ENCODE measurements around the gene PKP2. TPM values are rescaled to one million over a fixed set of nuclear protein-coding genes. Genes with fewer than 3 reads are reported as not detected.
"Not testable (repeated sequence)": the region's sequence is repeated elsewhere in the genome, so short reads cannot be mapped to it uniquely, and the experiment has no call there.

Gene PKP2
- total RNA-seq, 1 experiment from 2014 or later: 12.9 TPM

DNA sequence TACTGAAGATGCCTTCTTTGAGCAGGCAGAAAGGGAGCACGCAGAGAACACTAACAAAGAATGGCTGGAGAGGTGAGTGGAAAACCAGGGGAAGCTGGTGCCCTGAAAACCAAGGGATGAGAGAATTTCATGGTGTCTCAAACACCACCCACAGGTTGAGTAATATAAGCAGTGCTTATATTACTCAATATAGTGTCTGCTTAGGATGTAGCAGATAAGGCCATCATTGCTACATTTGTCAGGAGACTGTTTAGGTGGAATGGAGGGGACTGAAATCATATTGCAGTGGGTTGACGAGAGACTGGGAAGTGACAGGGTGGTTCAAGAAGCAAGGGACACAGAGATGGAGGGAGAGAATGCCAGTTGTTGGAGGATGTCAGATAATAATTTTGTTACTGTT is 20.6 kb downstream of the PKP2 start:
- in situ Hi-C loops (cut with HindIII; ENCODE audit: low pct_unique_long_range_greater_than_20kb, low sequenced_read_pairs): no loop called here
- DNase-seq (ENCODE audit: low read depth): no peak

DNA sequence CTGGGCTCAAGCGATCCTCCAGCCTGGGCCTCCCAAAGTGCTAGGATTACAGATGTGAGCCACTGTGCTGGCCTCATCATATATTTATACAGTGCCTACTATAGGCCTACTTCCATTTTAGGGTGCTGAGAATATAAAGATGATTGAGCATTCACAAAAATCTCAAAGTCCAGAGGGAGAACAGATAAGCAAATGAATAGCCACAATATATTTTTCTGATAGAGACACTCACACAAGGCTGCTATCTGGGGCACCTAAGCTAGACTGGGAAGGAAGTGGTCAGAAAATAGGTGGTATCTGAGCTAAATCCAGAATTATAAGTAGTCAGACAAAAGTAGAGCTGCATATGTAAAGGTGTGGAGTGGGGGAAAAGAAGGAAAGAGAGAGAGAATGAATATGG is 21.6 kb downstream of the PKP2 start:
- no peak for DNase-seq (ENCODE audit: low read depth)
- in situ Hi-C loops (cut with HindIII; ENCODE audit: low pct_unique_long_range_greater_than_20kb, low sequenced_read_pairs): no loop called here

DNA sequence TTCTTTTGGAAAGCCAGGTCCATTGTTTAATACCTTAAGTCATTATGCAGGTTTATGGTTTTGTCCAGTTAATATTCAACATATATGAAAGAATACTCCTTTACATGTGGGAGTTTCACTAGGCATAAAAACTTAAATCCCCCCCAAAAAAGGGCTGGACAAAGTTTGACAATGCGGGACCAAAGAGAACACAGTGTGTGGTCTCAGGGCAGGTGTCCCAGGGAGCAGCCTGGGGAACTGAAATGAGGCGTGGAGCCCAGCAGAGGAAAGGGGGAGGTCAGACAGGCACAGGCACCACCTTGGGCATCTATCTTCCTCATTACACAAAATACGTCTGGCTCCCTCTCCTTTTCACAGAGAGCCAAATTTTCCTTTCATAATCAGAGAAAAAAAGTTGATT is 22.5 kb downstream of the PKP2 start:
- in situ Hi-C loops (cut with HindIII; ENCODE audit: low pct_unique_long_range_greater_than_20kb, low sequenced_read_pairs): no loop called here
- no peak for DNase-seq (ENCODE audit: low read depth)

DNA sequence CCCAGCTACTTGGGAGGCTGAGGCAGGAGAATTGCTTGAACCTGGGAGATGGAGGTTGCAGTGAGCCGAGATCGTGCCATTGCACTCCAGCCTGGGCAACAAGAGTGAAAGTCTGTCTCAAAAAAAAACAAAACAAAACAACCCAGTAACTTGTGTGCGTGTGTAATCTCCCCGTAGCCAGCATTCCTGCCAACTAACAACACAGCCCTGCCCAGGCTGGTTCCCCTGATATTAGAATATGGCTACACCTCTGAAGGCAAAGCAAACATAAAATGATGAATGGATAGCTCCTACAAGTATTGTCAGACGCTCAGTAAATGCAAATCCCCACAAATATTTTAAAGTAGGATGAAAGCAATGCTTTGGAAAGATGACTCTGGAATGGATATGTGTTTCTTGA is 24.2 kb downstream of the PKP2 start:
- DNase-seq (ENCODE audit: low read depth); in situ Hi-C loops (cut with HindIII; ENCODE audit: low pct_unique_long_range_greater_than_20kb, low sequenced_read_pairs): not testable (repeated sequence)

DNA sequence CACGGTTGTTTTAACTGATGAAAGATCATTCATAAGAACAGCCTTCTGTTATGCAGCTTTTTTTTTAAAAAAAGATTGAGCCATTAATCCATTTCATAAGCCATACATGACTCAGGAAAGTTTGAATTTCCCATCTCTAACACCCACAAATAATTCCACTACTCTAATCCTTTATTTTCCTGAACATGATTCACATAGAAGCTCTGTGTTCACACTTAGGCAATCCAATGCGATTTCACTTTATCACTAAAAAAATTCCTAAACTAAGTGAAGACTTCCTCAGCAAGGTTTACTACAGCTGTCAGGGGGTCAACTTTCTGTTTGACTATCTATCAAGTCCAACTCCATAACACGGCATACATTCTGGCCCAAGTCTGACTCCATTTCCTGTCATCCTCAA is 25.9 kb downstream of the PKP2 start:
- in situ Hi-C loops (cut with HindIII; ENCODE audit: low pct_unique_long_range_greater_than_20kb, low sequenced_read_pairs): no loop called here
- no peak for DNase-seq (ENCODE audit: low read depth)

DNA sequence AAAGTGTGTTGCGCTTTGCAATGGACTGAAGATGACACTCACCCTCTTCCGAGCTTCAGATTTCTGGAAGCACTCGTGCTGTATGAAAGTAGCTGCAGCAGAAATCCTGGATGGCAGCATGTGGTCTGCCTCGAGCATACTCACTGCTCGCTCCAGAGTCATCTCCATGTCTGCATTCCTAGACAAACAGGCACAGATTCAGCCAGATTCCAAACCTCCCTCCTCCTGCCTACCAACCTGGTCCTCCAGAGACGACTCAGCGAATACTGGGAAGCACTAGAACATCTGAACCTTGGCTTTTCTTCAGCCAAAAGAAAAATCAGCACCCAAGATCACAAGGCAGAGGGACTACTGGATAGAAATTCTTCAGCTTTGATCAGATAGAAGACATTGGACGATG is 27.7 kb downstream of the PKP2 start:
- DNase-seq (ENCODE audit: low read depth): no peak
- in situ Hi-C loops (cut with HindIII; ENCODE audit: low pct_unique_long_range_greater_than_20kb, low sequenced_read_pairs): no loop called here

DNA sequence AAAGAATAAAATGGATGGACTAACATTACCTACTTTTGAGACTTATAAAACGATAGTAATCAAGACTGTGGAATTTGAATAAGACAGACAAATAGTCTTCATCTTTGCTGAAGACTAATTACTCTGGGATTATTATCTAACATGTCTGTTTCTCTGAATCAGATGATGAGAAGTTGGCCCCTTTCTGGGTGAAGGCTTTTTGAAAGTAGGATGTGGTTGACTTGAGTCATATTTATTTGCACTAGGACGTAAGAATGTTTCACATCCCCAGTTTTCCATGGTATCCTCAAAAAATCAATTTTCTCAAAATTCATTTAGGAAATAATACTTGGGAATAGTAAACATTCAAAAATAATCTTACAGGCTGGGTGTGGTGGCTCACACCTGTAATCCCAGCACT is 31.8 kb downstream of the PKP2 start:
- in situ Hi-C loops (cut with HindIII; ENCODE audit: low pct_unique_long_range_greater_than_20kb, low sequenced_read_pairs): no loop called here
- DNase-seq (ENCODE audit: low read depth): no peak

DNA sequence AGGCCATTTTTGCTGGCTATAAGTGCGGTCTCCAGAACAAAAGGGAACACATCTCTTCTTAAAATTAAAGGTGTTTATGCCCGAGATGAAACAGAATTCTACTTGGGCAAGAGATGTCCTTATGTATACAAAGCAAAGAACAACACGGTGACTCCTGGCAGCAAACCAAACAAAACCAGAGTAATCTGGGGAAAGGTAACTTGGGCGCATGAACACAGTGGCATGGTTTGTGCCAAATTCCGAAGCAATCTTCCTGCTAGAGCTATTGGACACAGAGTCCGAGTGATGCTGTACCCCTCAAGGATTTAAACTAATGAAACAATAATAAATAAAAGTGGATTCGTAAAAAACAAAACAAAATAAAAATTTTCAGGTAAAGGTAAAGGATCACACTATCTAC is 33.4 kb downstream of the PKP2 start:
- in situ Hi-C loops (cut with HindIII; ENCODE audit: low pct_unique_long_range_greater_than_20kb, low sequenced_read_pairs): no loop called here
- no peak for DNase-seq (ENCODE audit: low read depth)

DNA sequence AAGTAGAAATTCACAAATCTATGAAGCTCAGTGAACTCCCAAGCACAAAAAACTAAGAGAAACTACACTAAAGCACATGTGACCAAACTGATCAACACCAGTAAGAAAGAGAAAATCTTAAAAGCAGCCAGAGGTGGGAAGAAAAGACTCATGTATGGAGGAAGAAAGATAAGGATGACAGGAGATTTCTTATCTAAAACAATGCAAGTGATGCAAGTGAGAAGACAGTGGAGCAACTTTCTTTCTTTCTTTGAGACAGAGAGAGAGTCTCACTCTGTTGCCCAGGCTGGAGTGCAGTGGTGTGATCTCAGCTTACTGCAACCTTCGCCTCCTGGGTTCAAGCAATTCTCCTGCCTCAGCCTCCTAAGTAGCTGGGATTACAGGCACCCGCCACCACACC is 34.9 kb downstream of the PKP2 start:
- in situ Hi-C loops (cut with HindIII; ENCODE audit: low pct_unique_long_range_greater_than_20kb, low sequenced_read_pairs); DNase-seq (ENCODE audit: low read depth): not testable (repeated sequence)

DNA sequence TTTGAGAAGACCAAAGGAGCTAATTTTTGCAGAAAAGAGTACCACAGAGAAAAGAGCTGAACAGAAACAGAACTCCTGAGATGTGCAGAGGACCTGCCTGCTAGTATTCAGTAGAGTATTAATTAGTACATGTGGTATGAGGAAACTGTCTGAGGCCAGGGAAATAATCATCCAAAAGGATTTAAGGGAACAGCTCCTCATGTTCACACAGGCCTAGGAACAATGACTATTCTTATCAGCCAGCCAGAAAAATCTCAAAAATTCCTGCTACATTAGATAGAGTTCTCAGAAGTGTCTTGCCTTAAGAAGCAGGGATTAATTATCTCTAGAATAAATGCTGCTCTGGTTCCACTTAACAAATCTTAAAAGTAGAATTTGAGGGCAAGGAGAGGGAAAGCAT is 36.4 kb downstream of the PKP2 start:
- in situ Hi-C loops (cut with HindIII; ENCODE audit: low pct_unique_long_range_greater_than_20kb, low sequenced_read_pairs): no loop called here
- DNase-seq (ENCODE audit: low read depth): no peak

DNA sequence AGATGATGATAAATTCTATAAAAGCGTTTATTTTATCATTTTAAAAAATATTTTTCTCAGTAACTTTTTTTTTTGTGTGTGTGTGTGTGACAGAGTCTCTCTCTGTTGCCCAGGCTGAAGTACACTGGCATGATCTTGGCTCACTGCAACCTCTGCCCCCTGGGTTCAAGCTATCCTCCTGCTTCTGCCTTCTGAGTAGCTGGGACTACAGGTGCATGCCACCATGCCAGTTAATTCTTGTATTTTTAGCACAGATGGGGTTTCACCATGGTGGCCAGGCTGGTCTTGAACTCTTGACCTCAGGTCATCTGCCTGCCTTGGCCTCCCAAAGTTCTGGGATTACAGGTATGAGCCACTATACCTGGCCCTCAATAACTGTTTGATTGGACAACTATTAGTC is 37.2 kb downstream of the PKP2 start:
- no peak for DNase-seq (ENCODE audit: low read depth)
- in situ Hi-C loops (cut with HindIII; ENCODE audit: low pct_unique_long_range_greater_than_20kb, low sequenced_read_pairs): no loop called here

DNA sequence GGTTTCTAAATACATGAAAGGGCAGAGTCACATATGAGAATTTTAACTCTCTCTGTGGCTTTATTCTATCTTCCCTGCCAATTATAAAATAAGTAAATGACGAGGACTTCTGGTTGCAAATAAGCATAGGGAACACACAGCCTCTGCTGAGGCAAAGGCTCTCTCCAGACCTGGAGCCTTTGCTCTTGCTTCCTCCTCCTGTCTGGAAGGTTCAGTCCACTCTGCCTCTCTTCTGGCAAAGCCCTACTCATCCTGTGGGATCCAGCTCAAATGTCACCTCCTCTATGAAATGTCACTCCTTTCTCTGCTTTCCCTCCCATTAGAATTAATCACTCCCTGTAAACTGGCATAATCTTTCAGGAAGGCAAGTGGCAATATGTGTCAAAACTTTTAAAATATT is 41.9 kb downstream of the PKP2 start:
- DNase-seq (ENCODE audit: low read depth): no peak
- in situ Hi-C loops (cut with HindIII; ENCODE audit: low pct_unique_long_range_greater_than_20kb, low sequenced_read_pairs): no loop called here

DNA sequence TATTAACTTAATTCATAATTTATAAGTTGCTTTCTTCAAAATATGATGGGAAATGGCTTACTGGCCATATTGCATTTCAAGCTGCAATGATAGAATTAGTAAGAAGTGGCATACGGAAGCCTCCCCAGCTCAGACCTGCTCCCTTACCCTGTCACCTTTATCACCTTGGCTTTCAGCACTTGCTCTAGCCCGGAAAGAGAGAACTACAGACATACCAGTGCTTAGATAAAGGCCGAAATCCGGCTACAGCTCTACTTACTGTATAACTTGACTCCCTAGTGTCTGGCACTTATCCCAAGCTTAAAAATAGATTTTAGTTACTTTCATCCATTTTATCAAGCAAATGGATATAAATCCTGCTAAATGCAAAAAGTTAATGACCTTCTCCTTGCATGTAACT is 42.5 kb downstream of the PKP2 start:
- in situ Hi-C loops (cut with HindIII; ENCODE audit: low pct_unique_long_range_greater_than_20kb, low sequenced_read_pairs): no loop called here
- DNase-seq (ENCODE audit: low read depth): no peak

DNA sequence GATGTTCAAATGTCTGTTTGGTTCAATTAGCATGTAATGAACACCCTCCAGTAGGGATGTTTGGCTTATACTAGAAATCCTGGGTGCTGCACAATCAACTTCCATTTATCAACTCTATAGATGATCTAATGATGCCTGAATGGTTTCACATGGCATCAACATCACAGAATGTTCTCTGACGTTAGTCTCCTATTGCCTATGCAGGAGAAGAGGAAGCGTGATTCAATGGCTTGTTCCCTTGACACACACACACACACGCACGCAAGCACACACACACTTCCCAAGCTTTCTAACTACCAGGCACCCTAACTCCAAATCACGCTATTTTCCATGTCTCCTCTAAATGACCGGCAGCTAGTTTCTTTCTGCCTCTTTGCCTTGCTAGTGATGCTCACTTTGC is 49.3 kb downstream of the PKP2 start:
- in situ Hi-C loops (cut with HindIII; ENCODE audit: low pct_unique_long_range_greater_than_20kb, low sequenced_read_pairs): no loop called here
- no peak for DNase-seq (ENCODE audit: low read depth)

DNA sequence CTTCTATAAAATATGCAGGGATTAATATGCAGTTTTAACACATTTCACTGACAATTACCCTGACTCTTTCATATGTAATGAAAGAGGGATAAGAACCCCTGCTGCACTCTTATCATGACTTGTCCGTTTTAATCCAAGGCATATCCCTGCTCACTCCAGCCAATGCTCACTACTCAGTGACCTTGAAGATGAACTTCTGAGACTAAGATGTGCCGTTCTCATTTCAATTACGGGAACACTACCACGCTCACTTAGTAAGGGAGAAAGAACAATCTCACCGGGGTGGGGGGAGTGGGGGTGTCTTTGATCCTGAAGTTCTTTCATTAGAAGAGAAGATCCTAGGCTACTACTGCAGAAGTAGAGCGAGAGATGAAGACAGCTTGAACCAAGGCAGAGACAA is 50.5 kb downstream of the PKP2 start:
- DNase-seq (ENCODE audit: low read depth): no peak
- in situ Hi-C loops (cut with HindIII; ENCODE audit: low pct_unique_long_range_greater_than_20kb, low sequenced_read_pairs): no loop called here

DNA sequence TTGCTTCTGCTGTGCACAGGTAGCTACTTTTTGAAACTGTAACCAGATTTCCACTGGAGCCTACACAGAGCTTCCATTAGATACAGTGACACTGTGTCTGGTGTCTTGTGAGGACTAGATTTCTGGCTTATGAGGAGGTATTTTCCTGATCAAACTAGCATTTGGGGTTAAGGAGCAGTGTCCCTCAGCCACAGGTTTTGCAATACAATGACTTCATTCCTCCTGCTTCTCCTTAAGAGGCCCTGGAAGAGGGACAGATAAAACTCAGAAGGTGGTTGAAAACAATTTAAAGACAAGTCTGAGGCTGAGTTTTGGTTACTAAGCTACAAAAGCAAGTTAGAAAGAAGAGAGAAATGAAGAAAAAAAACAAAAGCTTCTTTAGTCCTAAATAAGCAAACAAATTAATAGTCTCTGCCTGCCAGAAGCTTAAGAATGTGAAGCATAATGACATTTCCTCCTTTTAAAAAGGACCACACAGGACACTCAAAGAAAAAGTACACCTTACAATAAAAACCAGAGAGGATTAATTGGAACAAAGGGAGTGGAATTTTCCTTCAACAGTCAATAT is 53.0 kb downstream of the PKP2 start:
- DNase-seq (ENCODE audit: low read depth): peak; percentile 3

DNA sequence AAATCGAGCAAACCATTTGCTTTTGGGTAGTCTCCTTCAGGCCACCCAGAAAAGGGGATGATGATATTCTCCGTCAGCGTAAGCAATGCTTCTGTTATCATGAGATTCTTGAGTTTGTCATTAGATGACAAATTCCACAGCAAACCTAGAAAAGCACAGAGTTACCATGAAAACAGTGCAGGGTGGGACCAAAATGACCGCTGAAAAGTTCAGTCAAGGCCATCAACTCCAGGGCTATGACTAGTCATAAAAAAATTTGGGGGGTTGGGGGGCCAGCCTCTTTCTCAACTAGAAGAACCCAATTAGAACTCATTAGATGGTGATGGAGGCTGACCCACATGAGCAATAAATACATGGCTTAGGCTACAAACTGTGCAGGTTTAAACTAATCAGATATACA is 55.5 kb downstream of the PKP2 start:
- DNase-seq (ENCODE audit: low read depth): no peak
- in situ Hi-C loops (cut with HindIII; ENCODE audit: low pct_unique_long_range_greater_than_20kb, low sequenced_read_pairs): no loop called here

More for the DNA sequence above, 53.0 kb downstream of the PKP2 start:
- in situ Hi-C loops (cut with HindIII; ENCODE audit: low pct_unique_long_range_greater_than_20kb, low sequenced_read_pairs): no loop called here

DNA sequence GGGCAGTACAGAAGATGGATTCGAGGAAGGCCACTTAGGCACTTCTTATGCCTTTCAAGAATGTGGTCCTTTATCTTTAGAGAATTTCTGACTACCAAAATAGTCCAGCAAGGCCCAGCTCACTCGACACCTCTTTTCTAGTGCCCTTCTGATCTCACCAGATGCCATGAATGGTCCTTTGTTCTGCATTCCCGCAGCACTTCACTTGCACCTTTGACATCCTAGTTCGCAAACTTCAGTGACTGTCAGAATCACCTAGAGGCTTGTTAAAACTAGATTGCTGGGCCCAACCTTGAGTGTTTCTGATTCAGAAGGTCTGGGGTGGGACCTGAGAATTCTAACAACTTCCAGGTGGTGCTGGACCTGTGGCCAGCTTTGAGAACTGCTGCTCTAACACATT is 56.7 kb downstream of the PKP2 start:
- DNase-seq (ENCODE audit: low read depth): no peak
- in situ Hi-C loops (cut with HindIII; ENCODE audit: low pct_unique_long_range_greater_than_20kb, low sequenced_read_pairs): no loop called here

DNA sequence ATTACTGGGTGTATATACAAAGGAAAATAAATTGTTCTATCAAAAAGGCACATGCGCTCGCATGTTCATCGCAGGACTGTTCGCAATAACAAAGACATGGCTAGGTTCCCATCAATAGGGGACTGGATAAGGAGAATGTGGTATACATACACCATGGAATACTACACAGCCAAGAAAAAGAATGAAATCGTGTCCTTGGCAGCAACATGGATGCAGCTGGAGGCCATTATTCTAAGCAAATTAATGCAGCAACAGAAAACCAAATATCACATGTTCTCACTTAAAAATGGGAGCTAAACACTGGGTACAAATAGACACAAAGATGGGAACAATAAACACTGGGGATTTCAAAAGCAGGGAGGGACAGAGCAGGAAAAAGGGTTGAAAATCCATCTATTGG is 58.6 kb downstream of the PKP2 start:
- in situ Hi-C loops (cut with HindIII; ENCODE audit: low pct_unique_long_range_greater_than_20kb, low sequenced_read_pairs): no loop called here
- no peak for DNase-seq (ENCODE audit: low read depth)

DNA sequence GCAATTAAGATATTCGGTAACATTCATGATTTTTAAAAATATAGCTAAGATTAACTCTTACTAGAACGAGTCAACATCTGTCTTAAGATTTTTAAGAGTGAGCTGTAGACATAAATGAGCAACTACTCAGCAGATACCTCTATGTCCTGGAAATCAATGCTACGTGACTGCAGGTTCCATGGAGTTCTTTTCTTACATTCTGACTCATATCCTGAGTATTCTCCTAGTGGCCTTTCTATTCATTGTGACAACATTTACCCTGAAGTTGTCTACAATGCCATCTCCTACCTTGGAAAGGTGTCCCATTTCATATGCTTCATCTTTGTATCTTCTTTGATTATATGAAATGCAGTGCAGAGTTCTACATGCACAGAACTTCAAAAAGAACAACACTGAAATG is 59.9 kb downstream of the PKP2 start:
- in situ Hi-C loops (cut with HindIII; ENCODE audit: low pct_unique_long_range_greater_than_20kb, low sequenced_read_pairs): no loop called here

DNA sequence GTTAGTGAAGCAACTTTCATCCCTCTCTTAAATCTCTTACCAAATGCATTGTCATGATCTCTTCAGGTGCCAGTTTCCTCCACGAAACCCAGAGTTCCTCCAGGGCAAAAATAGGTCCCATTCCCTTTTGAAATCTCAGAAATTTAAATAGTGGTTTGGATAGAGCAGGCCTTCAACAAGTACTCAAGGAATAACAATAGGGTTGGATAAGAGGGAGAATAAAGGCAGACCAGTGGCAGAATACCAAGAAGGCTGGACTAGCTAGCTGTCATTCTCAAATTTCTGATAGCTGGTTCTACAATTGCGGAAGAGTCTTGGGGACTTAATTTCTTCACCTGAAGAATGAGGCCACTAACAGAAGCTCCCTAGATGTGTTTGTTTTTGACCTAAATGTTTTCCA is 62.5 kb downstream of the PKP2 start:
- in situ Hi-C loops (cut with HindIII; ENCODE audit: low pct_unique_long_range_greater_than_20kb, low sequenced_read_pairs): no loop called here
- DNase-seq (ENCODE audit: low read depth): no peak

More for the DNA sequence above, 59.9 kb downstream of the PKP2 start:
- DNase-seq (ENCODE audit: low read depth): no peak
